Measurements from ENCODE around the gene REN.

REN gene

DNA sequence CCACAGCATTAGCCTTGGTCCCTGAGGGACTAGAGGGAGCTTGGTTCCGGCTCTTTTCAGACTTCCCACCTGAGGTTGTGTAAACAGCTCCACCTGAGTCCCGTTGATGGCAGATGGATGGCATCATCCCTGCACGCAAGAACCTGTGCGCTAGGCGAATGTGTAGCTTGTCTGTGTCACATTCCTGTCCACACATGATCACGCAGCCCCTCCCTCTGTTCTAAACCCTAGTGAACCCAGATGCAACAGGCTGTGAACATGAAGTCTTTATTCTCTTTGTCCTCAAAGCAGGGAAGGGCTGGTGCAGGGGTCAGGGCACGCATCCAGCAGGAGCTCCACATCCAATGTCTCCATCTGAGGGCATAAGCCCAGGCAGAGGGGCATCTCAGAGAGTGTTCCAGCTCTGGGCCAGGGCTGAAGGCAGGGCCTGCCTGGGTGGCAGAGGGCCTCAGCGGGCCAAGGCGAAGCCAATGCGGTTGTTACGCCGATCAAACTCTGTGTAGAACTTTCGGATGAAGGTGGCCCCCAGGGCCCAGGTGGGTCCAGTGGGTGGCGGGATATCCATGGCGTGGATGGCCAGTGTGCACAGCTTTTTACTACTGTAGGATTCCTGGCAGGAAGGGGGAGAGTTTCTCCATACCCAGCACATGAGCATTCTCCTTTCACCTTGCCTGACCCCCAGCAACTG, 11.4 kb downstream of the REN start:
- H3K27me3 ChIP-seq (ENCODE audit: insufficient read depth, poor library complexity, severe bottlenecking): peaks cover 29% of the 10 kb centered on the region
- TF ChIP-seq POLR2AphosphoS5 (IDR thresholded peaks at IDR 0.05; ENCODE audit: low read depth) (no peak), GABPA (IDR thresholded peaks at IDR 0.05; ENCODE audit: low read depth) (no peak), SPI1 (IDR thresholded peaks at IDR 0.05; ENCODE audit: borderline replicate concordance, low read depth) (no peak)
- TF ChIP-seq, protein P1, sequence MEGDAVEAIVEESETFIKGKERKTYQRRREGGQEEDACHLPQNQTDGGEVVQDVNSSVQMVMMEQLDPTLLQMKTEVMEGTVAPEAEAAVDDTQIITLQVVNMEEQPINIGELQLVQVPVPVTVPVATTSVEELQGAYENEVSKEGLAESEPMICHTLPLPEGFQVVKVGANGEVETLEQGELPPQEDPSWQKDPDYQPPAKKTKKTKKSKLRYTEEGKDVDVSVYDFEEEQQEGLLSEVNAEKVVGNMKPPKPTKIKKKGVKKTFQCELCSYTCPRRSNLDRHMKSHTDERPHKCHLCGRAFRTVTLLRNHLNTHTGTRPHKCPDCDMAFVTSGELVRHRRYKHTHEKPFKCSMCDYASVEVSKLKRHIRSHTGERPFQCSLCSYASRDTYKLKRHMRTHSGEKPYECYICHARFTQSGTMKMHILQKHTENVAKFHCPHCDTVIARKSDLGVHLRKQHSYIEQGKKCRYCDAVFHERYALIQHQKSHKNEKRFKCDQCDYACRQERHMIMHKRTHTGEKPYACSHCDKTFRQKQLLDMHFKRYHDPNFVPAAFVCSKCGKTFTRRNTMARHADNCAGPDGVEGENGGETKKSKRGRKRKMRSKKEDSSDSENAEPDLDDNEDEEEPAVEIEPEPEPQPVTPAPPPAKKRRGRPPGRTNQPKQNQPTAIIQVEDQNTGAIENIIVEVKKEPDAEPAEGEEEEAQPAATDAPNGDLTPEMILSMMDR (IDR thresholded peaks at IDR 0.05; ENCODE audit: insufficient read depth, low read length): no peak
- TF ChIP-seq, protein P2, sequence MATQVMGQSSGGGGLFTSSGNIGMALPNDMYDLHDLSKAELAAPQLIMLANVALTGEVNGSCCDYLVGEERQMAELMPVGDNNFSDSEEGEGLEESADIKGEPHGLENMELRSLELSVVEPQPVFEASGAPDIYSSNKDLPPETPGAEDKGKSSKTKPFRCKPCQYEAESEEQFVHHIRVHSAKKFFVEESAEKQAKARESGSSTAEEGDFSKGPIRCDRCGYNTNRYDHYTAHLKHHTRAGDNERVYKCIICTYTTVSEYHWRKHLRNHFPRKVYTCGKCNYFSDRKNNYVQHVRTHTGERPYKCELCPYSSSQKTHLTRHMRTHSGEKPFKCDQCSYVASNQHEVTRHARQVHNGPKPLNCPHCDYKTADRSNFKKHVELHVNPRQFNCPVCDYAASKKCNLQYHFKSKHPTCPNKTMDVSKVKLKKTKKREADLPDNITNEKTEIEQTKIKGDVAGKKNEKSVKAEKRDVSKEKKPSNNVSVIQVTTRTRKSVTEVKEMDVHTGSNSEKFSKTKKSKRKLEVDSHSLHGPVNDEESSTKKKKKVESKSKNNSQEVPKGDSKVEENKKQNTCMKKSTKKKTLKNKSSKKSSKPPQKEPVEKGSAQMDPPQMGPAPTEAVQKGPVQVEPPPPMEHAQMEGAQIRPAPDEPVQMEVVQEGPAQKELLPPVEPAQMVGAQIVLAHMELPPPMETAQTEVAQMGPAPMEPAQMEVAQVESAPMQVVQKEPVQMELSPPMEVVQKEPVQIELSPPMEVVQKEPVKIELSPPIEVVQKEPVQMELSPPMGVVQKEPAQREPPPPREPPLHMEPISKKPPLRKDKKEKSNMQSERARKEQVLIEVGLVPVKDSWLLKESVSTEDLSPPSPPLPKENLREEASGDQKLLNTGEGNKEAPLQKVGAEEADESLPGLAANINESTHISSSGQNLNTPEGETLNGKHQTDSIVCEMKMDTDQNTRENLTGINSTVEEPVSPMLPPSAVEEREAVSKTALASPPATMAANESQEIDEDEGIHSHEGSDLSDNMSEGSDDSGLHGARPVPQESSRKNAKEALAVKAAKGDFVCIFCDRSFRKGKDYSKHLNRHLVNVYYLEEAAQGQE (IDR thresholded peaks at IDR 0.05; ENCODE audit: insufficient replicate concordance, low read depth): no peak
- DNase-seq (ENCODE audit: low read depth in 1 of 2, low spot score in 1 of 2): no peak
- H3K4me3 ChIP-seq (replicated peaks; ENCODE audit: insufficient read depth, low read length): no peak overlapping the region
- no peak overlapping the region for H3K27ac ChIP-seq (replicated peaks)

DNA sequence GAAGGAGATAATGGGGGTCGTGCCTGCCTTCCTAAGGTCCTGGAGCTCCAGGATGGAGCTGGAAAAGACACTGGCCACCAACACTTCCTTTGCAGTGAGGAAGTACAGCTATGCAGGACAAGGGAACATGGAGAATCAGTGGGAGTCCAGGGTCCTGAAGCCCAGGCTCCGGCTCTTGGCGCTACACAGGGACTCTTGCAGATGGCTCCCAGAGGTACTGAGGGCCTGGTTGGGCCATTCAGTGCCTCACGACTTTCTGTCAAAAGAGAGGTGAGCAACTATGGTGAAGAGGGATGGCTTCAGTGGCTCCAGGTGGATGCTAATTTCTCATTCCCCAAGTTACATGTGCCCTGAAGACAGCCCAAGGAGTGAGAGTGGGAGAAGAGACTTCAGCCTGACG, 12.5 kb downstream of the REN start:
- TF ChIP-seq, protein P2 (IDR thresholded peaks at IDR 0.05; ENCODE audit: insufficient replicate concordance, low read depth): no peak
- TF ChIP-seq POLR2AphosphoS5 (IDR thresholded peaks at IDR 0.05; ENCODE audit: low read depth): no peak
- Histone ChIP-seq H3K27ac (replicated peaks) (no peak overlapping the region), H3K4me3 (replicated peaks; ENCODE audit: insufficient read depth, low read length) (no peak overlapping the region), H3K27me3 (ENCODE audit: insufficient read depth, poor library complexity, severe bottlenecking) (peaks cover 29% of the 10 kb centered on the region)
- DNase-seq (ENCODE audit: low read depth in 1 of 2, low spot score in 1 of 2): no peak

GRCh38 chr1:204152310-204153044, 13.7 kb downstream of the REN start:
- peak overlapping the region; percentile 35 for H3K4me3 ChIP-seq (replicated peaks; ENCODE audit: insufficient read depth, low read length)
- TF ChIP-seq SPI1 (IDR thresholded peaks at IDR 0.05; ENCODE audit: borderline replicate concordance, low read depth) (no peak), POLR2AphosphoS5 (IDR thresholded peaks at IDR 0.05; ENCODE audit: low read depth) (no peak), GABPA (IDR thresholded peaks at IDR 0.05; ENCODE audit: low read depth) (no peak)
- TF ChIP-seq, protein P1 (IDR thresholded peaks at IDR 0.05; ENCODE audit: insufficient read depth, low read length): no peak
- TF ChIP-seq, protein P2 (IDR thresholded peaks at IDR 0.05; ENCODE audit: insufficient replicate concordance, low read depth): no peak

More at GRCh38 chr1:204152310-204153044, 13.7 kb downstream of the REN start:
- peaks cover 29% of the 10 kb centered on the region for H3K27me3 ChIP-seq (ENCODE audit: insufficient read depth, poor library complexity, severe bottlenecking)
- H3K27ac ChIP-seq (replicated peaks): no peak overlapping the region
- DNase-seq (ENCODE audit: low read depth in 1 of 2, low spot score in 1 of 2): no peak

Measured in HL-60 (cell line).